Smooth muscle cell of the pulmonary artery (primary cell): ENCODE data around the gene ANKH. TPM values are rescaled to one million over a fixed set of nuclear protein-coding genes. Genes with fewer than 3 reads are reported as not detected.

Experiments used
- total RNA-seq: library from RNA; depleted of rRNA; stranded (reverse); fragments of >200 nt; gene quantifications from 2 replicates; pipeline ENCODE4 v1.2.3, GENCODE V29; 2014

The ANKH gene
- total RNA-seq, result 73.7 and 83.0 TPM in 2 replicates

DNA sequence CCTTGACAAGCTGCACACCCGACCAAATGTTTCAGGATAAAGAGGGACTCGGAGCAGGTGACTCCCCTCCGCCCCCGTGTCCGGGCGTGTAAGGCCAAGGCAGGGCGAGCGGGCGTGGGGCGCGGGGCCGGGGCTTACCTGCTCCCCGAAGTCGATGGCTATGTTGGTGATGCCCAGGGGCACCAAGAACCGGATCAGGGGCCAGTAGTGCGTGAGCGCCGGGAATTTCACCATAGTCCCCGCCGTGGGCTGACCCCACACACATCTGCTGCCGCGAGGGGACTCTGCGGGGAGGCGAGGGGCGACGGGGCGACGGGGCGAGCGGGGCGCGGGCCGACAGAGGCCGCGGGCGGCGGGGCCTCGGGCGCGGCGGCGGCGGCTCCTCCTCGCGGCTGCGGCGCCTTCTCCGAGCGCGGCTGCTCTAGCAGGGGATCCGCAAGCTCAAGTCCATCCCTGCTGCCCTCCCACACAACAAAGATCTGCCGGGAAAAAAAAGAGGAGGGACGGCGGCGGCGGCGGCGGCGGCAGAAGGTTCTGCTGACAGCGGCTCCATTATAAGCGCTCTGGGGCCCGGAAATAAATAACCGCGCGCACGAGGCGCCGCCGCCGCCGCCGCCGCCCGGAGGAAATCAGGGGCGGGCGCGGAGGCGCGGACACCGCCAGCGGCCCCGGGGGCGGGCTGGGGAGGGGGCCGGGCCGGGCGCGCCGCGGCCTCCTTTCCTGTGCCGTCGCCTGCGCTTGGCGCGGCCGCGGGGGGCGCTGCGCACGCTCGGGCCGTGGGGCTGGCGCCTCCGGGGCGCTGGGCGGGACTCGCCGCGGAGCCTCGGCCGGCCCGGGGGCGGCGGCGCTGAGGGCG lies at the start of gene ANKH:
Gene ANKH (minus strand): TSS at position 565 of the 856 bp plus-strand sequence. CDS start 331 bp downstream, at position 234.

DNA sequence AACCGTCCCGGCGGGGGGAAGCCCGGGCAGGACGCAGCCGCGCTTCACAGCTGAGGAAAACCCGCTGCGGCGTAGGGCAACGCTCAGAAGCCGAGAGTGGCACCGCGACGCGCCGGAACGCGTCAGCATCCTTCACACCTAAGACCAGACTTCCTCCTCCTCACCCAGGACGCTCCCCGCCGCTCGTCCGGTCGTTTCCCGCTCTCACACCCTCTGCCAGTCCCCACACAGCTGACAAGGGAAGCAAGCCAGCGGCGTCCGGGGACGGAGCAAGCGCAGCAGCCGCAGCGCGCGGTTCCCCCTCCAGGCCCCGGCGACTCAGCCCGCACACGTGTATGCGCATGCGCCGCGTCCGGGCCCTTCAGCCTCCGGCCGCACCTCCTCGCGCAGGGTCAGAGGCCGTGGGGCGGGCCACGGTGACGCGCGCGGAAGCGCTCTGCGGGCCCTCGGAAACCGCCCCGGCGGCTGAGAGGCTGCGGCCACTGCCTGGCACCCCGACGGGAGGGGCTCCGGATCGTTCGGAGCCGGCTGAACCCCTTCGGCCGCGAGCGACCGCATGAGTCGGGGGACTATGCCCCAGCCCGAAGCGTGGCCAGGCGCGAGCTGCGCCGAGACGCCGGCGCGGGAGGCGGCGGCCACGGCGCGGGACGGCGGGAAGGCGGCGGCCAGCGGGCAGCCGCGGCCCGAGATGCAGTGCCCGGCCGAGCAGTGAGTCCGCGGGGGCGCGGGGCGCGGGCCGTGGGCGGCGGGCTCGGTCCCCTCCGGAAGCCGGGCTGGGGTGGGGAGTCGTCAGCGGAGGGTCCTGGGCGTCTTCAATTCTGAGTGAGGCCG lies 207.1 kb downstream of the ANKH start, which contains the start of gene OTULIN:
Gene OTULIN (plus strand): TSS at position 449 of the 831 bp plus-strand sequence. CDS start 108 bp downstream, at position 557.

Other genes with a start within 250 kb of the ANKH start
- 17.4 and 18.3 TPM in 2 replicates for gene OTULIN, start 207.1 kb downstream of the ANKH start, total RNA-seq